ENCODE measurements around the gene NCOA7.
"Not testable (repeated sequence)": the region's sequence is repeated elsewhere in the genome, so short reads cannot be mapped to it uniquely, and the experiment has no call there.

DNA sequence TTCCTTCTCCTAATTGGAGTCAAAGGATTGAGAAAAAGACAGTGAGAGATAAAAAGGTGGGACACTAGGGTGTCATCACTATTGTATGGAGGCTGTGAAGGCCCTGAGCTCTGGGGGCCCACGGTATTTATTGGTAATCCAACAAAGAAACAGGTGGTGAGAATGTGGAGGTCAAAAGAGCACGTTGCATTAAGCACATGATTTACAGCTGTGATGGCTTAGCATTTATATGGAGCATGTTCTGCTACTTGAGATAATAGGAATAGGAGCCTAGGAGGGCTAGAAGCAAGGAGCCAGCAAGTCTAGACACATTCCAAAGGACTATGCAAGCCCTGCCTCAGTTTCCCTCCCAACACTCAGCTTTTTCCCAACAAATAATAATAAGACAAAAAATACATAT is 121.7 kb downstream of the NCOA7 start:
- TF ChIP-seq, protein P1, sequence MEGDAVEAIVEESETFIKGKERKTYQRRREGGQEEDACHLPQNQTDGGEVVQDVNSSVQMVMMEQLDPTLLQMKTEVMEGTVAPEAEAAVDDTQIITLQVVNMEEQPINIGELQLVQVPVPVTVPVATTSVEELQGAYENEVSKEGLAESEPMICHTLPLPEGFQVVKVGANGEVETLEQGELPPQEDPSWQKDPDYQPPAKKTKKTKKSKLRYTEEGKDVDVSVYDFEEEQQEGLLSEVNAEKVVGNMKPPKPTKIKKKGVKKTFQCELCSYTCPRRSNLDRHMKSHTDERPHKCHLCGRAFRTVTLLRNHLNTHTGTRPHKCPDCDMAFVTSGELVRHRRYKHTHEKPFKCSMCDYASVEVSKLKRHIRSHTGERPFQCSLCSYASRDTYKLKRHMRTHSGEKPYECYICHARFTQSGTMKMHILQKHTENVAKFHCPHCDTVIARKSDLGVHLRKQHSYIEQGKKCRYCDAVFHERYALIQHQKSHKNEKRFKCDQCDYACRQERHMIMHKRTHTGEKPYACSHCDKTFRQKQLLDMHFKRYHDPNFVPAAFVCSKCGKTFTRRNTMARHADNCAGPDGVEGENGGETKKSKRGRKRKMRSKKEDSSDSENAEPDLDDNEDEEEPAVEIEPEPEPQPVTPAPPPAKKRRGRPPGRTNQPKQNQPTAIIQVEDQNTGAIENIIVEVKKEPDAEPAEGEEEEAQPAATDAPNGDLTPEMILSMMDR (IDR thresholded peaks at IDR 0.05), result not testable (repeated sequence)
- TF ChIP-seq EP300 (IDR thresholded peaks at IDR 0.05), result not testable (repeated sequence)
